Stomach (tissue), 4 donors: ENCODE results near the gene DHDH.

Experiments
- POLR2A ChIP-seq, 4 donors: fragments of 450-650 bp; IDR thresholded peaks; one replicate each; pipeline ENCODE4 v1.6.1; 2016; ENCODE audit warnings: antibody characterized with exemption in 4 of 4, control low read depth in 2 of 4, mild to moderate bottlenecking in 1 of 4, moderate library complexity in 1 of 4
- POLR2AphosphoS5 ChIP-seq, 3 donors: sonication (generic); formaldehyde crosslinking; IDR thresholded peaks; one replicate each; pipeline ENCODE4 v1.6.1; 2016; ENCODE audit warnings: antibody characterized with exemption in 3 of 3
- TF ChIP-seq, protein P1 (sequence below), 7 experiments: fragments of 450-650 bp in 4 of 7; fragments of 200-600 bp in 3 of 7; sonication (generic) in 3 of 7; IDR thresholded peaks; one replicate each; pipeline ENCODE4 v1.5.1; 2016 to 2019; ENCODE audit warnings: antibody characterized with exemption in 7 of 7, control low read depth in 2 of 7, mild to moderate bottlenecking in 1 of 7

GRCh38 chr19:48920949-48921348 is 12.6 kb upstream of the DHDH start:
- TF ChIP-seq POLR2AphosphoS5 (IDR thresholded peaks at IDR 0.05) (no peak), POLR2A (IDR thresholded peaks at IDR 0.05) (no peak)
- TF ChIP-seq, protein P1, sequence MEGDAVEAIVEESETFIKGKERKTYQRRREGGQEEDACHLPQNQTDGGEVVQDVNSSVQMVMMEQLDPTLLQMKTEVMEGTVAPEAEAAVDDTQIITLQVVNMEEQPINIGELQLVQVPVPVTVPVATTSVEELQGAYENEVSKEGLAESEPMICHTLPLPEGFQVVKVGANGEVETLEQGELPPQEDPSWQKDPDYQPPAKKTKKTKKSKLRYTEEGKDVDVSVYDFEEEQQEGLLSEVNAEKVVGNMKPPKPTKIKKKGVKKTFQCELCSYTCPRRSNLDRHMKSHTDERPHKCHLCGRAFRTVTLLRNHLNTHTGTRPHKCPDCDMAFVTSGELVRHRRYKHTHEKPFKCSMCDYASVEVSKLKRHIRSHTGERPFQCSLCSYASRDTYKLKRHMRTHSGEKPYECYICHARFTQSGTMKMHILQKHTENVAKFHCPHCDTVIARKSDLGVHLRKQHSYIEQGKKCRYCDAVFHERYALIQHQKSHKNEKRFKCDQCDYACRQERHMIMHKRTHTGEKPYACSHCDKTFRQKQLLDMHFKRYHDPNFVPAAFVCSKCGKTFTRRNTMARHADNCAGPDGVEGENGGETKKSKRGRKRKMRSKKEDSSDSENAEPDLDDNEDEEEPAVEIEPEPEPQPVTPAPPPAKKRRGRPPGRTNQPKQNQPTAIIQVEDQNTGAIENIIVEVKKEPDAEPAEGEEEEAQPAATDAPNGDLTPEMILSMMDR (IDR thresholded peaks at IDR 0.05): no peak
